Thymus (tissue), 11 donors: Measurements from ENCODE around the gene HS6ST1. TPM values are rescaled to one million over a fixed set of nuclear protein-coding genes. Genes with fewer than 3 reads are reported as not detected.

Source experiments
- DNase-seq, 9 donors: peaks; one replicate each; pipeline ENCODE4 v3.0.0-alpha.2; 2013; ENCODE audit warnings: low spot score in 9 of 9, low read depth in 6 of 9, missing footprints in 1 of 9
- H3K27ac ChIP-seq, 2 donors: one replicate each; pipeline ENCODE4 v1.5.1; 2013; ENCODE audit warnings: control low read depth in 1 of 2, low read depth in 1 of 2, low read length in 1 of 2, mild to moderate bottlenecking in 1 of 2, moderate library complexity in 1 of 2
- H3K27me3 ChIP-seq, 2 donors: one replicate each; pipeline ENCODE4 v1.5.1; 2013; ENCODE audit warnings: low read length in 1 of 2; ENCODE audit not compliant: control insufficient read depth in 2 of 2, insufficient read depth in 1 of 2
- H3K36me3 ChIP-seq, 2 donors: one replicate each; pipeline ENCODE4 v1.5.1; 2013; ENCODE audit warnings: low read length in 1 of 2, mild to moderate bottlenecking in 1 of 2, moderate library complexity in 1 of 2; ENCODE audit not compliant: control insufficient read depth in 2 of 2, insufficient read depth in 2 of 2
- H3K4me1 ChIP-seq, 2 donors: one replicate each; pipeline ENCODE4 v1.5.1; 2013; ENCODE audit warnings: low read length in 2 of 2; ENCODE audit not compliant: control insufficient read depth in 2 of 2, insufficient read depth in 2 of 2
- H3K4me3 ChIP-seq, 2 donors: one replicate each; pipeline ENCODE4 v1.5.1; 2013; ENCODE audit warnings: low read length in 2 of 2, control low read depth in 1 of 2, mild to moderate bottlenecking in 1 of 2
- H3K9me3 ChIP-seq, 2 donors: one replicate each; pipeline ENCODE4 v1.5.1; 2013; ENCODE audit warnings: low read length in 1 of 2, mild to moderate bottlenecking in 1 of 2; ENCODE audit not compliant: control insufficient read depth in 2 of 2, insufficient read depth in 1 of 2
- WGBS: extraction: QIAGEN DNeasy Blood & Tissue Kit; methylation state at CpG from one replicate; pipeline ENCODE4 v1.1.7; 2013; 5-methylcytosine and 5-hydroxymethylcytosine counted together
- polyA plus RNA-seq: library from polyadenylated mRNA; stranded (reverse); fragments of 200-250 nt; gene quantifications from one replicate; pipeline ENCODE4 v1.2.3, GENCODE V29; 2013
- total RNA-seq: library from RNA; stranded (reverse); fragments of 120-200 nt; gene quantifications from one replicate; pipeline ENCODE4 v1.2.4, GENCODE V29; 2013
- donor health status: healthy.

HS6ST1 gene
- total and polyA plus RNA-seq, 2 donors, result 20.0 to 35.2 TPM

- H3K4me3 ChIP-seq, result no peak overlapping the region
- H3K4me1 ChIP-seq, result peaks cover 37 to 77% of the 10 kb centered on the region in 2 donors
- peak in 3 of 9 donors; percentile 35 to 70 (median 44) for DNase-seq
Measured at GRCh38 chr2:128313931-128314347, 4.7 kb downstream of the HS6ST1 start.

GRCh38 chr2:128313091-128313836 lies 5.4 kb downstream of the HS6ST1 start:
- H3K4me1 ChIP-seq, result peaks cover 35 to 83% of the 10 kb centered on the region in 2 donors
- peaks cover 0 to 4% of the 10 kb centered on the region in 2 donors for H3K9me3 ChIP-seq
- H3K27ac ChIP-seq, result no peak overlapping the region
- peaks cover 12 to 60% of the 10 kb centered on the region in 2 donors for H3K36me3 ChIP-seq
- H3K4me3 ChIP-seq, result no peak overlapping the region
- peak in 1 of 9 donors; percentile 18 for DNase-seq
- peaks cover 0 to 3% of the 10 kb centered on the region in 2 donors for H3K27me3 ChIP-seq
- 58% methylated on average over 8 of the region's 8 CpGs for WGBS

More at GRCh38 chr2:128313931-128314347, 4.7 kb downstream of the HS6ST1 start:
- Histone ChIP-seq H3K36me3 (peaks cover 12 to 54% of the 10 kb centered on the region in 2 donors), H3K9me3 (peaks cover 0 to 4% of the 10 kb centered on the region in 2 donors), H3K27me3 (peaks cover 0 to 3% of the 10 kb centered on the region in 2 donors), H3K27ac (no peak overlapping the region)
- WGBS, result 34% methylated on average over 4 of the region's 4 CpGs

- WGBS, result 99% methylated on average over 6 of the region's 6 CpGs
- DNase-seq, result no peak
Measured at GRCh38 chr2:128312411-128312810, 6.3 kb downstream of the HS6ST1 start.

GRCh38 chr2:128311755-128312341 lies 6.8 kb downstream of the HS6ST1 start:
- Histone ChIP-seq H3K9me3 (peaks cover 0 to 4% of the 10 kb centered on the region in 2 donors), H3K36me3 (peaks cover 22 to 70% of the 10 kb centered on the region in 2 donors), H3K27ac (no peak overlapping the region), H3K4me1 (peaks cover 30 to 87% of the 10 kb centered on the region in 2 donors), H3K4me3 (no peak overlapping the region), H3K27me3 (no peaks in the 10 kb centered on the region)
- no peak for DNase-seq
- 98% methylated on average over 11 of the region's 11 CpGs for WGBS

More at GRCh38 chr2:128312411-128312810, 6.3 kb downstream of the HS6ST1 start:
- no peaks in the 10 kb centered on the region for H3K27me3 ChIP-seq
- peaks cover 0 to 4% of the 10 kb centered on the region in 2 donors for H3K9me3 ChIP-seq
- H3K27ac ChIP-seq, result no peak overlapping the region
- peaks cover 35 to 86% of the 10 kb centered on the region in 2 donors for H3K4me1 ChIP-seq
- H3K4me3 ChIP-seq, result no peak overlapping the region
- peaks cover 16 to 65% of the 10 kb centered on the region in 2 donors for H3K36me3 ChIP-seq

- WGBS, result 97% methylated on average over 7 of the region's 7 CpGs
- Histone ChIP-seq H3K36me3 (peaks cover 23 to 70% of the 10 kb centered on the region in 2 donors), H3K4me1 (peaks cover 25 to 86% of the 10 kb centered on the region in 2 donors), H3K27me3 (no peaks in the 10 kb centered on the region), H3K9me3 (peaks cover 0 to 4% of the 10 kb centered on the region in 2 donors), H3K4me3 (no peak overlapping the region), H3K27ac (no peak overlapping the region)
- DNase-seq, result no peak
Measured at GRCh38 chr2:128311216-128311754, 7.4 kb downstream of the HS6ST1 start.

- Histone ChIP-seq H3K27ac (no peak overlapping the region), H3K9me3 (peaks cover 0 to 3% of the 10 kb centered on the region in 2 donors), H3K4me3 (no peak overlapping the region), H3K4me1 (peaks cover 19 to 86% of the 10 kb centered on the region in 2 donors), H3K27me3 (no peaks in the 10 kb centered on the region), H3K36me3 (peaks cover 26 to 69% of the 10 kb centered on the region in 2 donors)
- no peak for DNase-seq
- WGBS, result 82% methylated on average over 4 of the region's 4 CpGs
Measured at GRCh38 chr2:128310761-128311160, 7.9 kb downstream of the HS6ST1 start.

GRCh38 chr2:128310094-128310716 lies 8.5 kb downstream of the HS6ST1 start:
- H3K27me3 ChIP-seq, result no peaks in the 10 kb centered on the region
- H3K36me3 ChIP-seq, result peaks cover 26 to 66% of the 10 kb centered on the region in 2 donors
- no peak for DNase-seq
- H3K4me1 ChIP-seq, result peaks cover 14 to 86% of the 10 kb centered on the region in 2 donors
- H3K4me3 ChIP-seq, result no peak overlapping the region
- no peak overlapping the region for H3K27ac ChIP-seq
- H3K9me3 ChIP-seq, result peaks cover 0 to 3% of the 10 kb centered on the region in 2 donors
- WGBS, result 98% methylated on average over 12 of the region's 12 CpGs

GRCh38 chr2:128309280-128310093 lies 9.2 kb downstream of the HS6ST1 start:
- Histone ChIP-seq H3K27ac (no peak overlapping the region), H3K4me3 (no peak overlapping the region), H3K9me3 (peaks cover 0 to 3% of the 10 kb centered on the region in 2 donors), H3K4me1 (peaks cover 12 to 84% of the 10 kb centered on the region in 2 donors), H3K36me3 (peaks cover 27 to 67% of the 10 kb centered on the region in 2 donors), H3K27me3 (no peaks in the 10 kb centered on the region)
- WGBS, result 91% methylated on average over 19 of the region's 19 CpGs
- no peak for DNase-seq
